Upper lobe of left lung (tissue), 6 donors: ENCODE data around the gene RBM12. TPM values are rescaled to one million over a fixed set of nuclear protein-coding genes. Genes with fewer than 3 reads are reported as not detected.

Experiments used
- ATAC-seq, 2 donors: fragments of 200-7000 bp; cut with Tn5 transposase; one replicate each; pipeline ENCODE4 v1.9.1; 2022; ENCODE audit warnings: mild to moderate bottlenecking in 2 of 2, moderate library complexity in 2 of 2; ENCODE audit not compliant: low FRiP score in 2 of 2
- DNase-seq, 2 donors: peaks; one replicate each; pipeline ENCODE4 v3.0.0-alpha.2; 2019 to 2020
- H3K27ac ChIP-seq, 4 donors: fragments of 200-600 bp; sonication (generic); one replicate each; pipeline ENCODE4 v1.5.1; 2016 to 2019
- H3K27me3 ChIP-seq, 4 donors: fragments of 200-600 bp; sonication (generic); one replicate each; pipeline ENCODE4 v1.5.1; 2017 to 2019
- H3K36me3 ChIP-seq, 4 donors: fragments of 200-600 bp; sonication (generic); one replicate each; pipeline ENCODE4 v1.5.1; 2016 to 2019
- H3K4me1 ChIP-seq, 4 donors: fragments of 200-600 bp; sonication (generic); one replicate each; pipeline ENCODE4 v1.5.1; 2018 to 2019
- H3K4me3 ChIP-seq, 4 donors: fragments of 200-600 bp; sonication (generic); one replicate each; pipeline ENCODE4 v1.5.1; 2017 to 2019; ENCODE audit warnings: mild to moderate bottlenecking in 2 of 4, moderate library complexity in 1 of 4
- H3K9me3 ChIP-seq, 4 donors: fragments of 200-600 bp; sonication (generic); one replicate each; pipeline ENCODE4 v1.5.1; 2018 to 2019
- EP300 ChIP-seq, 4 donors: sonication (generic); formaldehyde crosslinking; IDR thresholded peaks; one replicate each; pipeline ENCODE4 v1.5.1; 2017; ENCODE audit warnings: antibody characterized with exemption in 4 of 4, control low read depth in 2 of 4
- POLR2A ChIP-seq, 4 donors: fragments of 450-650 bp; IDR thresholded peaks; one replicate each; pipeline ENCODE4 v1.5.1; 2016 to 2017; ENCODE audit warnings: antibody characterized with exemption in 4 of 4, mild to moderate bottlenecking in 2 of 4
- POLR2AphosphoS5 ChIP-seq, 2 donors: sonication (generic); formaldehyde crosslinking; IDR thresholded peaks; one replicate each; pipeline ENCODE4 v1.5.1; 2017; ENCODE audit warnings: antibody characterized with exemption in 2 of 2
- WGBS, 2 donors: methylation state at CpG; one replicate each; pipeline ENCODE4 v1.1.5; 2017 to 2018; 5-methylcytosine and 5-hydroxymethylcytosine counted together
- total RNA-seq, 6 donors: library from RNA; depleted of rRNA in 4 of 6; stranded (reverse); fragments of >200 nt in 4 of 6; gene quantifications; one replicate each; pipeline versions ENCODE4 v1.1.0 to v1.2.1, GENCODE V29; 2016 to 2021
- TF ChIP-seq, protein P1 (sequence below), 6 experiments: fragments of 450-650 bp in 4 of 6; fragments of 200-600 bp in 2 of 6; sonication (generic) in 2 of 6; IDR thresholded peaks; one replicate each; pipeline ENCODE4 v1.5.1; 2016 to 2019; ENCODE audit warnings: antibody characterized with exemption in 6 of 6
- donor health status: DM: no; HTN: no; CAD: no; lungs with moderate emphysema.
- donor health status: DM: no; HTN: yes; CAD: no; lungs with severe emphysema.

The RBM12 gene
- total RNA-seq, 6 donors from 2014 or later, result 14.1 to 64.9 (median 31.4) TPM

- Histone ChIP-seq H3K9me3 (no peaks in the 10 kb centered on the region), H3K27ac (no peak overlapping the region), H3K36me3 (no peaks in the 10 kb centered on the region), H3K4me1 (peaks cover 6 to 9% (median 6%) of the 10 kb centered on the region in 4 donors), H3K4me3 (no peak overlapping the region), H3K27me3 (no peaks in the 10 kb centered on the region)
- 86 to 91% methylated on average over 7 to 9 of the region's 9 CpGs for WGBS, 2 donors
- no peak for DNase-seq
- no peak for ATAC-seq
- no peak for TF ChIP-seq EP300 (IDR thresholded peaks at IDR 0.05)
These were observed 53.8 kb downstream of the RBM12 start for GRCh38 chr20:35610833-35611427.

GRCh38 chr20:35607003-35607735 lies 57.5 kb downstream of the RBM12 start:
- H3K36me3 ChIP-seq, result no peaks in the 10 kb centered on the region
- DNase-seq, result no peak
- WGBS, 2 donors, result 76 to 78% methylated on average over 14 of the region's 14 CpGs
- peak overlapping the region in 1 of 4 donors; percentile 15 for H3K27ac ChIP-seq
- H3K9me3 ChIP-seq, result no peaks in the 10 kb centered on the region
- TF ChIP-seq EP300 (IDR thresholded peaks at IDR 0.05), result no peak
- TF ChIP-seq POLR2A (IDR thresholded peaks at IDR 0.05), result no peak
- no peak for TF ChIP-seq POLR2AphosphoS5 (IDR thresholded peaks at IDR 0.05)
- TF ChIP-seq, protein P1, sequence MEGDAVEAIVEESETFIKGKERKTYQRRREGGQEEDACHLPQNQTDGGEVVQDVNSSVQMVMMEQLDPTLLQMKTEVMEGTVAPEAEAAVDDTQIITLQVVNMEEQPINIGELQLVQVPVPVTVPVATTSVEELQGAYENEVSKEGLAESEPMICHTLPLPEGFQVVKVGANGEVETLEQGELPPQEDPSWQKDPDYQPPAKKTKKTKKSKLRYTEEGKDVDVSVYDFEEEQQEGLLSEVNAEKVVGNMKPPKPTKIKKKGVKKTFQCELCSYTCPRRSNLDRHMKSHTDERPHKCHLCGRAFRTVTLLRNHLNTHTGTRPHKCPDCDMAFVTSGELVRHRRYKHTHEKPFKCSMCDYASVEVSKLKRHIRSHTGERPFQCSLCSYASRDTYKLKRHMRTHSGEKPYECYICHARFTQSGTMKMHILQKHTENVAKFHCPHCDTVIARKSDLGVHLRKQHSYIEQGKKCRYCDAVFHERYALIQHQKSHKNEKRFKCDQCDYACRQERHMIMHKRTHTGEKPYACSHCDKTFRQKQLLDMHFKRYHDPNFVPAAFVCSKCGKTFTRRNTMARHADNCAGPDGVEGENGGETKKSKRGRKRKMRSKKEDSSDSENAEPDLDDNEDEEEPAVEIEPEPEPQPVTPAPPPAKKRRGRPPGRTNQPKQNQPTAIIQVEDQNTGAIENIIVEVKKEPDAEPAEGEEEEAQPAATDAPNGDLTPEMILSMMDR (IDR thresholded peaks at IDR 0.05), result no peak
- H3K4me3 ChIP-seq, result no peak overlapping the region
- peaks cover 0 to 2% (median 0%) of the 10 kb centered on the region in 4 donors for H3K27me3 ChIP-seq
- H3K4me1 ChIP-seq, result peaks cover 0 to 2% (median 1%) of the 10 kb centered on the region in 4 donors
- ATAC-seq, result peak in 1 of 2 donors; percentile 20

DNA sequence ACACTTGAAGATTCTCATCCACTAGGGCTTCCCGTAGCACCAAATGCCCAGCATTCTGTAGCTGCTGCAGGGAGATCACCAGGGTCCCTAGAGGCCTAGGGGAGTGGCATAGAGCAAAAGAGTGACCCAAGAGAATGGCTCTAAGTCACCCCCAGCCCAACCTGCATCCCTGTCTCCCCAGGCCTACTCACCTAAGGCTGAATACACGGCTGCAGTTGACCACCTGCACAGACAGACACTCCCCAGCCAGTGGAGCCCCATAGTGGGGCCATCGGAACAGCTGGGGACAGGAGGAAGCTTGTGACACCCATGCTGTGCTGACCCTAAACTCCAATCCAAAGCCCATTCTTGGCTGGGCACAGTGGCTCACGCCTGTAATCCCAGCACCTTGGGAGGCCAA lies 58.6 kb downstream of the RBM12 start:
- no peak overlapping the region for H3K4me3 ChIP-seq
- TF ChIP-seq EP300 (IDR thresholded peaks at IDR 0.05), result no peak
- no peak for TF ChIP-seq POLR2AphosphoS5 (IDR thresholded peaks at IDR 0.05)
- TF ChIP-seq, protein P1 (IDR thresholded peaks at IDR 0.05), result no peak
- no peak for TF ChIP-seq POLR2A (IDR thresholded peaks at IDR 0.05)
- H3K36me3 ChIP-seq, result no peaks in the 10 kb centered on the region
- H3K9me3 ChIP-seq, result no peaks in the 10 kb centered on the region
- WGBS, 2 donors, result 97 to 100% methylated on average over 3 to 4 of the region's 4 CpGs
- no peak for ATAC-seq
- DNase-seq, result no peak
- H3K27me3 ChIP-seq, result peaks cover 0 to 7% (median 2%) of the 10 kb centered on the region in 4 donors
- peaks cover 6 to 13% (median 11%) of the 10 kb centered on the region in 4 donors for H3K4me1 ChIP-seq
- H3K27ac ChIP-seq, result no peak overlapping the region

- Histone ChIP-seq H3K27me3 (peaks cover 0 to 10% (median 3%) of the 10 kb centered on the region in 4 donors), H3K36me3 (no peaks in the 10 kb centered on the region), H3K4me3 (no peak overlapping the region), H3K4me1 (peaks cover 13 to 21% (median 20%) of the 10 kb centered on the region in 4 donors), H3K27ac (no peak overlapping the region), H3K9me3 (no peaks in the 10 kb centered on the region)
- TF ChIP-seq EP300 (IDR thresholded peaks at IDR 0.05) (no peak), POLR2AphosphoS5 (IDR thresholded peaks at IDR 0.05) (no peak), POLR2A (IDR thresholded peaks at IDR 0.05) (no peak)
- TF ChIP-seq, protein P1 (IDR thresholded peaks at IDR 0.05), result no peak
- DNase-seq (no peak), ATAC-seq (no peak)
- WGBS, 2 donors, result 59 to 60% methylated on average over 3 to 4 of the region's 4 CpGs
These were observed 60.3 kb downstream of the RBM12 start for GRCh38 chr20:35604449-35604747.

GRCh38 chr20:35603695-35604448 lies 60.8 kb downstream of the RBM12 start:
- ATAC-seq, result no peak

More at GRCh38 chr20:35603695-35604448, 60.8 kb downstream of the RBM12 start:
- no peaks in the 10 kb centered on the region for H3K9me3 ChIP-seq
- H3K4me1 ChIP-seq, result peaks cover 13 to 21% (median 20%) of the 10 kb centered on the region in 4 donors
- no peaks in the 10 kb centered on the region for H3K36me3 ChIP-seq
- no peak overlapping the region for H3K27ac ChIP-seq
- TF ChIP-seq POLR2A (IDR thresholded peaks at IDR 0.05) (no peak), EP300 (IDR thresholded peaks at IDR 0.05) (no peak), POLR2AphosphoS5 (IDR thresholded peaks at IDR 0.05) (no peak)
- TF ChIP-seq, protein P1 (IDR thresholded peaks at IDR 0.05), result no peak
- DNase-seq, result no peak
- H3K4me3 ChIP-seq, result no peak overlapping the region
- H3K27me3 ChIP-seq, result peaks cover 0 to 10% (median 3%) of the 10 kb centered on the region in 4 donors
- 90 to 93% methylated on average over 11 of the region's 11 CpGs for WGBS, 2 donors
